Activated CD4-positive, alpha-beta memory T cell treated with anti-CD3 and anti-CD28 coated beads for 36 hours (primary cell): ENCODE results near the gene KCNG3. TPM values are rescaled to one million over a fixed set of nuclear protein-coding genes. Genes with fewer than 3 reads are reported as not detected.

Source experiments
- CTCF ChIA-PET: fragments of 350-600 bp; sonication (Branson Sonifier 250); formaldehyde crosslinking; loops from one replicate; lab custom pipeline; 2021; ENCODE audit warnings: antibody characterized with exemption, inconsistent platforms; lab: Charles Lee
- POLR2A ChIA-PET: fragments of 350-600 bp; sonication (Branson Sonifier 250); formaldehyde crosslinking; loops from one replicate; lab custom pipeline; 2021; ENCODE audit warnings: antibody characterized with exemption; lab: Charles Lee
- DNase-seq: peaks from one replicate; pipeline ENCODE4 v3.0.0-alpha.2; 2020
- H3K27ac Mint-ChIP-seq: one replicate; pipeline ENCODE4 v1.8.0; 2021; ENCODE audit warnings: mixed read lengths
- H3K27me3 Mint-ChIP-seq: one replicate; pipeline ENCODE4 v1.8.0; 2021; ENCODE audit warnings: mixed read lengths
- H3K36me3 Mint-ChIP-seq: one replicate; pipeline ENCODE4 v1.8.0; 2021; ENCODE audit warnings: mixed read lengths
- H3K4me1 Mint-ChIP-seq: one replicate; pipeline ENCODE4 v1.8.0; 2021; ENCODE audit warnings: low read depth, mixed read lengths
- H3K4me3 Mint-ChIP-seq: one replicate; pipeline ENCODE4 v1.8.0; 2021; ENCODE audit warnings: mild to moderate bottlenecking, mixed read lengths
- H3K9me3 Mint-ChIP-seq: one replicate; pipeline ENCODE4 v1.8.0; 2021; ENCODE audit warnings: mixed read lengths
- intact Hi-C: fragments of 100-400 bp; cut with micrococcal nuclease; formaldehyde crosslinking; loops from one replicate; pipeline ENCODE4 v1.15.1; 2023
- total RNA-seq, 2 experiments: library from RNA; stranded (reverse); gene quantifications; one replicate each; pipeline ENCODE4 v1.2.3, GENCODE V29; 2021

The KCNG3 gene
- total RNA-seq, 2 experiments from 2014 or later = not detected

DNA sequence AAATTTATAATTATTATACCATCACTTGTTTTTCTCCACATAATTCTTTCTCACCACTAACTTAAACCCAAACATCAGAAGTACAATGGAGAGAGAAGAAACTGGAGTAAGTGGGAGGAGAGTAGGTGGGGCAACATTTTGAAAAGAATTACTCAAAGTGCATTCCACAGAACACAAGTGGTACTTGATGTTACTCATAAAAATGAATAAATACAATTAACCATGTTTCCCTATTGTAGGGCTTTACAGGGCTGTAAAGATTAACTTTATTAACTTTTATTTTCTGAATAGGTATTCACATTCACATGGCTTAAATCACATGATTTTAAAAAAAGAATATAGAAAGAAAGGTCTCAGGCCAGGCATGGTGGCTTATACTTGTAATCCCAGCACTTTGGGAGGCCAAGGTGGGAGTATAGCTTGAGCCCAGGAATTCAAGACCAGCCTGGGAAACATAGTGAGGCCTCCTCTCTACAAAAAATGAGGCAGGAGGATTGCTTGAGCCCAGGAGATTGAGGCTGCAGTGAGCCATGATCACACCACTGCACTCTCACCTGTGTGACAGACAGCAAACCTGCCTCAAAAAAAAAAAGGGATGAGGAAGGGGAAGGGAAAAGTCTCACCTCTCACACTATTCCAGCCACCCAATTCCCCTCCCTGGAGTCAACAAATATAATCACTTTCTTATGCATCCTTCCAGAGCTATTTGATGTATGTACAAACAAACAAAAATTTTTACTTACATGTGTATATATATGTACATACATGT is 47.1 kb downstream of the KCNG3 start:
- Mint-ChIP-seq H3K4me1 (no peaks in the 10 kb centered on the region), H3K27me3 (peaks cover 8% of the 10 kb centered on the region), H3K27ac (no peak overlapping the region), H3K36me3 (no peaks in the 10 kb centered on the region), H3K4me3 (no peak overlapping the region), H3K9me3 (no peaks in the 10 kb centered on the region)
- DNase-seq = no peak
- POLR2A ChIA-PET = no interaction called here
- intact Hi-C loops = no loop called here
- CTCF ChIA-PET = no interaction called here

DNA sequence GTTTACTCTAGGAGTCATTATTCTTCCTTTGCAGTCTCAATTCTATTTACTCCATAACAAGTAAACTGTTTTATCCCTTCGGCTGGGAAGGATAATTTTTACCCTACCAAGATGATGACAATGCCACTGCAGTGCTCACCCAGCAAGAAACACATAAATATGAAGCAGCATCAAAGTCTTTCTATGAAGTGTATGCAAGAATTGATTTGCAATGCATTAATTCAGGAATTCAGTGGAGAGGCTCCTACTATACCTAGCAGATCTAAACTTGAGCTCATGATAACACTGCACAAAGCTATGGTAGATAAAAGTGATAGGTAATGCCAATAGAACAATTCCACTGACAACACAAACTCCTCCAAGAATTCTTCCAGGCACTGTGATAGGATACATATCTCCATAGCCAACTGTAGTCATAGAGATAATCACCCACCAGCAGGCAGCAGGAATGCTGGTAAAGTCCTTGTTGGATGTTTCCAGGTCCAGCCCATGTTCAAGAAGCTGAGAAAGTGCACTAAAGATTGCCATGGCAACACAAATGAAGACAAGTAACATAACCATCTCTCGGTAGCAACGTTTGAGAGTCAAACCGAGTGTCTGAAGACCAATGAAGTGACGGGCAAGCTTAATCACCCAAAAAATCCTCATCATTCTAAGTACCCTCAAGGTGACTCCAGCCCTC is 49.9 kb downstream of the KCNG3 start:
- H3K4me1 Mint-ChIP-seq = no peaks in the 10 kb centered on the region
- no peaks in the 10 kb centered on the region for H3K9me3 Mint-ChIP-seq
- H3K4me3 Mint-ChIP-seq = no peak overlapping the region
- POLR2A ChIA-PET = interaction anchor here (0.6 kb wide), 1 partner anchor 67 kb away, joined by 3 read pairs; no protein-coding TSS in a partner anchor
- CTCF ChIA-PET = no interaction called here
- H3K27ac Mint-ChIP-seq = no peak overlapping the region
- H3K27me3 Mint-ChIP-seq = peaks cover 1% of the 10 kb centered on the region
- DNase-seq = no peak
- no peaks in the 10 kb centered on the region for H3K36me3 Mint-ChIP-seq
- intact Hi-C loops = no loop called here

DNA sequence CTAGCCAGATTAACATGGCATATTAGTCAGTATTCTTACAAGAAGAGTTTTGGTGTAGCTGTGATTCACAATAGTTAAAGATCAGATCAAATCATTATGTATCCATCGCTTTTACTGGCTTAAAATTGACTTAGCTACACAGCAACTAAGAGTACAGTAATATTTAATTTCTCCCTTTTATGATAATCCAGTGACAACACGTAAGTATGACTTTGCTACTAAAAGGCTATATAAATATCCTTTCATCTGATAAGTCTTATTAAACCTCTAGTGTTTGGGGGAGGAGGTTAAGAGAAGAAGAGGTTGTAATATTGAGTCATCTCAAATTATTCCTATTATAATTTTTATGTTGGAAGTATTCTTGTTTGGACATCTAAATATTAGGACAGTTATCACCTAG is 51.0 kb downstream of the KCNG3 start:
- Mint-ChIP-seq H3K4me1 (no peaks in the 10 kb centered on the region), H3K27me3 (peaks cover 1% of the 10 kb centered on the region), H3K27ac (no peak overlapping the region), H3K9me3 (no peaks in the 10 kb centered on the region), H3K36me3 (no peaks in the 10 kb centered on the region), H3K4me3 (no peak overlapping the region)
- intact Hi-C loops = no loop called here
- no peak for DNase-seq
- CTCF ChIA-PET = no interaction called here
- POLR2A ChIA-PET = no interaction called here

DNA sequence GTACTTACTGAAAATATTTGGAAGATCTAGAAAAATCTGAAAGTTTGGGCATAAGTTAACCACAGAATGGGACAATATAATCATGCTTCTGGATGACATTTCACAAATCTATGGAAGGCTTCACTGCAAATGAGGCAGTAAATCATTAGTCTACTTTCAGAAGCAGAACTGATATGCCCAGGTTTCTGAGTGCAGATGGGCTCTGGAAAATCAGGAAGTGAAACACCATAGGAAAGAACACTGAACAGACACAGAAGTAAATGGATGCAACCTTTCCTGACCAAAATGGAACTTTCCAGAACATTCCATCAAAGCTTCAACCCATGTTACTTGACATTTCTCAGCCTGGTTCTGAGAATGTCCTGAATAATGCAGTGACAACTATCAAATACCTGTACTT is 55.1 kb downstream of the KCNG3 start:
- Mint-ChIP-seq H3K4me3 (no peak overlapping the region), H3K36me3 (no peaks in the 10 kb centered on the region), H3K4me1 (no peaks in the 10 kb centered on the region), H3K27ac (no peak overlapping the region), H3K9me3 (no peaks in the 10 kb centered on the region), H3K27me3 (peaks cover 12% of the 10 kb centered on the region)
- no peak for DNase-seq
- intact Hi-C loops = no loop called here
- ChIA-PET CTCF (no interaction called here), POLR2A (no interaction called here)

DNA sequence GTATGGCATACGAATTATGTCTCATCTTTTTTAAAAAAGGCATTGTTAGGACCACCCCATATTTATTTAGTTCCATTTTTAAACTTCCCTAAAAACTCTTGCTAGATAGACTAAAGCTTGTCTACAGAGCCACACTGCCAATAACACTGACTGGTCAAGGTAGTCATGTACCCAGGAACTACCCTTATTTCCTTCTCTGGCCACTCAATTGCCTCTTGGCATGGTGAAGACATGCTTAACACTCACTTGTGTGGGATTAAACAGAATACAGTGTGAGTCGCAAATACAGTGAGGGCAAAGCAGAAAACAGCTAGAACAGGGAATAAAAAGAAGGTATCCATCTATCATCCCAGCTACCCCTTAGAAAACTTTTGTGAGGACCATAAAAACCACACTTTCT is 57.4 kb downstream of the KCNG3 start:
- no peak for DNase-seq
- H3K27me3 Mint-ChIP-seq = peaks cover 16% of the 10 kb centered on the region
- ChIA-PET POLR2A (no interaction called here), CTCF (no interaction called here)
- H3K27ac Mint-ChIP-seq = no peak overlapping the region
- H3K4me3 Mint-ChIP-seq = no peak overlapping the region
- intact Hi-C loops = no loop called here
- H3K36me3 Mint-ChIP-seq = no peaks in the 10 kb centered on the region
- no peaks in the 10 kb centered on the region for H3K4me1 Mint-ChIP-seq
- H3K9me3 Mint-ChIP-seq = no peaks in the 10 kb centered on the region

DNA sequence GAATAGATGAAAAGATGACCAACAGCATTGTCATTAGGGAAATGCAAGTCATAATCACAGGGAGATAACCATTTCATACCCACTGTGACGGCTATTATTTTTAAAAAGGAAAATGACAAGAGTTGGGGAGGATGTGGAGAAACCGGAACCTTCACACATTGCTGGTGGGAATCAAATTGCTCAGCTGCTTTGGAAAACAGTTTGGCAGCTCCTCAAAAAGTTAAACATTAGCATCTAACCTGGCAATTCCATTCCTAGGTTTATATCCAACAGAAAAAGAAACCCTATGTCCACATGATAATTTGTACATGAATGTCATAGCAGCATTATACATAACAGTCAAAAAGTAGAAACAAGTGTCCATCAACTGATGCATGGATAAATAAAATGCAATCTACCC is 58.2 kb downstream of the KCNG3 start:
- ChIA-PET CTCF (no interaction called here), POLR2A (no interaction called here)
- Mint-ChIP-seq H3K36me3 (no peaks in the 10 kb centered on the region), H3K4me1 (no peaks in the 10 kb centered on the region), H3K4me3 (no peak overlapping the region), H3K27ac (no peak overlapping the region), H3K27me3 (peaks cover 16% of the 10 kb centered on the region), H3K9me3 (no peaks in the 10 kb centered on the region)
- no peak for DNase-seq
- intact Hi-C loops = no loop called here

DNA sequence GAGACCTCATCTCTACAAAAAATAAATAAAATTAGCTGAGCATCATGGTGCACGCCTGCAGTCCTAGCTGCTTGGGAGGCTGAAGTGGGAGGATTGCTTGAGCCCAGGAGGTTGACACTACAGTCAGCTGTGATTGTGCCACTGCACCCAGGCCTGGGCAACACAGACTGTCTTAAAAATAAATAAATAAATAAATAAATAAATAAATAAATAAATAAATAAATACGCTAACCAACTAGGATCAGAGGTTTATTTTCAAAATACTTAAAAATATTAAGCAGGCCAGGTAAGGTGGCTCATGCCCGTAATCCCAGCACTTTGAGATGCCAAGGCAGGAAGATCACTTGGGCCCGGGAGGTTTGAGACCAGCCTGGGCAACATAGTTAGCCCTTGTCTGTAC is 63.6 kb downstream of the KCNG3 start:
- ChIA-PET POLR2A (no interaction called here), CTCF (interaction anchor here (1.0 kb wide), 1 partner anchor 10 kb away, joined by 4 read pairs; no protein-coding TSS in a partner anchor)
- Mint-ChIP-seq H3K4me1 (no peaks in the 10 kb centered on the region), H3K4me3 (no peak overlapping the region), H3K27me3 (peaks cover 9% of the 10 kb centered on the region), H3K36me3 (no peaks in the 10 kb centered on the region), H3K27ac (no peak overlapping the region), H3K9me3 (no peaks in the 10 kb centered on the region)
- intact Hi-C loops = no loop called here
- DNase-seq = no peak

DNA sequence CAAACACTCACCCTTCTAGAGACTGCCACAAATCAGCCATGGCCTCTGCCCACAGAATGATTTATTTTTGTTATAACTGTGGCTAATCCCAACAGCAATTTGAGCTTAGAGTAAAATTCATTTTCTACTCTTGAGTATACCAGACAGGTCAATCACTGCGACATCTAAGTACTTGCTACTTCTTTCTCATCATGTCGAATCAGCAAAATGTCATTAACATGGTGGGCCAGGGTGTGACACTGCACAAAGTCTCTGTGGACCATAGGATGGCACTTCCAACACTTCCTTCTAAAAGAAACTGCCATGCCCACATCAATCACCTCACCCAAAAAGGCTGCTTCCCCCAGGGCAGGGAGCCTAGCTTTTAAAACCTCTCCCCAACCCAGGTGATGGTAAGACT is 64.4 kb downstream of the KCNG3 start:
- Mint-ChIP-seq H3K9me3 (no peaks in the 10 kb centered on the region), H3K4me3 (no peak overlapping the region), H3K27me3 (peaks cover 7% of the 10 kb centered on the region), H3K36me3 (no peaks in the 10 kb centered on the region), H3K27ac (no peak overlapping the region), H3K4me1 (no peaks in the 10 kb centered on the region)
- ChIA-PET CTCF (interaction anchor here (1.0 kb wide), 1 partner anchor 11 kb away, joined by 4 read pairs; no protein-coding TSS in a partner anchor), POLR2A (no interaction called here)
- intact Hi-C loops = no loop called here
- DNase-seq = no peak

DNA sequence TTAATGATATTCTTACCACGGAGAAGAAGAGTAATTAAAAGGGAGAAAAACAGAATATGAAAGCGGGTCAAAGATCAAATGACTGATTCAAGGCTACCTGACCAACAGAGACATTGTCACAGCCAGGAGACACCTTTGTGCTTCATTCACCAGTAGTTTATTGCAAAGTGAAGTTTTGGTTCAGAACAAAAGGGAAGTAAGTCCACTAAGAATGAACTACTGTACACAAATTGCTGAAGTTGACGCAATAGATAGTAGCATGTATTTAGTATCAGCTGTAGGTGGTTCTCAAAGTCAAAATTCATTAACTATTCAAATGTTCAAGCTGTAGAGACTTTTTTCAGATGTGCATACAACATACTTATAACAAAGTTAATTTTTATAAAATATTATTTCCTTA is 68.1 kb downstream of the KCNG3 start:
- no peak for DNase-seq
- Mint-ChIP-seq H3K4me3 (no peak overlapping the region), H3K27ac (no peak overlapping the region), H3K4me1 (peaks cover 8% of the 10 kb centered on the region), H3K27me3 (peaks cover 9% of the 10 kb centered on the region), H3K9me3 (no peaks in the 10 kb centered on the region), H3K36me3 (no peaks in the 10 kb centered on the region)
- intact Hi-C loops = no loop called here
- POLR2A ChIA-PET = interaction anchor here (0.6 kb wide), 1 partner anchor 64 kb away, joined by 3 read pairs; no protein-coding TSS in a partner anchor
- CTCF ChIA-PET = interaction anchor here (0.8 kb wide), 1 partner anchor 41 kb away, joined by 3 read pairs; no protein-coding TSS in a partner anchor

DNA sequence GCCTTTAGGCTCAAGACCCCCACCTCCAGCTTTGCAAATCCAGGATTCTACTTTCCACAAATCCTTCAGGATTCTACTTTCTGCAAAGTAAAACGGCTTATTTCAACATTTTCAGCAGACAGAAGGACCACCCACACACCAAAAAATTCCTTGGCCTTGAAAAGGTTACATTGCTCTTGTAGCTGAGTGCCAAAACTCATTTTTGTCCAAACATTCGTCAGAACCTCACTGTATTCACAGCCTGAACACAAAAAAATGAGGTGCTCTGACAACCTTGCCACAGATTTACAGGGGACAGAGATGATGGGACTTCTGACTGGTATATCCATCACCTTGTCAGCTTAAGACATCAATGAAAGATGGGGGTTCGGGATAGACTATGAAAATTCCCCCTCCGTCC is 69.7 kb downstream of the KCNG3 start:
- Mint-ChIP-seq H3K27ac (no peak overlapping the region), H3K36me3 (no peaks in the 10 kb centered on the region), H3K27me3 (peaks cover 9% of the 10 kb centered on the region), H3K4me1 (peaks cover 13% of the 10 kb centered on the region), H3K4me3 (no peak overlapping the region), H3K9me3 (no peaks in the 10 kb centered on the region)
- intact Hi-C loops = no loop called here
- DNase-seq = no peak
- POLR2A ChIA-PET = interaction anchor here (0.6 kb wide), 1 partner anchor 1161 kb away, joined by 3 read pairs; no protein-coding TSS in a partner anchor
- CTCF ChIA-PET = no interaction called here

DNA sequence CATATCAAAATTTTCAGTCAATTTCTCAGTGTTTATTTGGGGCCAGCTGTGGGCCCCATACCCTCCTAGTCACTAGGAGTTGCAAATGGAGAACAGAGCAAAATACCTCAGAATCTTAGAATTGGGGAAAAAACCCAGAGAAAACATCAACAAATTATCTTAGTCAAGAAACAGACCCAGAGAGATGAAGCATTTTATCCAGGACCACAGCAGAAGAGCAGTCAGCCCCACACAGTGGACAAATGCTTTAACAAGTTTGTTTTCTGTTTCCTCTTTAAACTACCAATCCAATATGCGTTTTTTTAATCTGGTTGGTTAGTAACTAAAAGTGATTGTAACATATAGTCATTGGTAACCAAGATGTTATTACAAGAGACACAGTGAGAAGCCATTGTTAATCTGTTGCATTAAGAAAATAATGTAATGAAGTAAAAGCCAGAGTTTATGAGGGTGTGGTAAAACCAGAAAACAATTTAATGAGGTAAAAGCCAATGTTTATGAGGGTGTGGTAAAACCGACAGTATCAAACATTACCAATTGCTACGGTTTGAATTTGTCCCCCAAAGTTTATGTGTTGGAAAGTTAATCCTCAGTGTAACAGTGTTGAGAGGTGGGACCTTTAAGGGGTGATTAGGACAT is 72.1 kb downstream of the KCNG3 start:
- CTCF ChIA-PET = no interaction called here
- Mint-ChIP-seq H3K36me3 (no peaks in the 10 kb centered on the region), H3K27ac (no peak overlapping the region), H3K4me3 (no peak overlapping the region), H3K4me1 (peaks cover 19% of the 10 kb centered on the region), H3K9me3 (no peaks in the 10 kb centered on the region), H3K27me3 (peaks cover 9% of the 10 kb centered on the region)
- POLR2A ChIA-PET = no interaction called here
- no peak for DNase-seq
- intact Hi-C loops = loop anchor here (2.0 kb wide), 1 partner anchor 61 kb away; the partner anchor contains the start of gene COX7A2L

DNA sequence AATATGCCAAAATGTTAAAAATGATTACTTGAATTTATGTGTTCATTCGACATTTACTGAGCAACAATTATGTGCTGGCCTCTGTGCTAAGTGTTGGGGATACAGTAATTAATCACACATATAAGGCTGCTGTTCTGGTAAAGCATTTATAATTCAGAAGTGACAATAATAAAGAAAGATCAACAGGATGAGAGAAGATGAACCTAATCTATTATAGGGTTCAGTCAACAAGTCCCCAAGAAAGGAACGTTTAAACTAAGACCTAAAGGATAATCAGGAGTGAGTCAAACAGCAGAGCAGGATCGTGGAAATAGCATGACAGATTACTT is 72.7 kb downstream of the KCNG3 start:
- peak overlapping the region; percentile 10 for H3K27ac Mint-ChIP-seq

More for the DNA sequence above, 72.7 kb downstream of the KCNG3 start:
- ChIA-PET POLR2A (no interaction called here), CTCF (no interaction called here)
- Mint-ChIP-seq H3K9me3 (no peaks in the 10 kb centered on the region), H3K27me3 (peaks cover 9% of the 10 kb centered on the region), H3K4me3 (no peak overlapping the region), H3K4me1 (peaks cover 19% of the 10 kb centered on the region), H3K36me3 (no peaks in the 10 kb centered on the region)
- DNase-seq = no peak
- intact Hi-C loops = loop anchor here (2.0 kb wide), 1 partner anchor 60 kb away; the partner anchor contains the start of gene COX7A2L
